ENCODE data around the gene ZNF500. TPM values are rescaled to one million over a fixed set of nuclear protein-coding genes. Genes with fewer than 3 reads are reported as not detected.

Gene ZNF500
- total RNA-seq, 2 donors from 2014 or later, result 29.2 to 33.8 TPM

DNA sequence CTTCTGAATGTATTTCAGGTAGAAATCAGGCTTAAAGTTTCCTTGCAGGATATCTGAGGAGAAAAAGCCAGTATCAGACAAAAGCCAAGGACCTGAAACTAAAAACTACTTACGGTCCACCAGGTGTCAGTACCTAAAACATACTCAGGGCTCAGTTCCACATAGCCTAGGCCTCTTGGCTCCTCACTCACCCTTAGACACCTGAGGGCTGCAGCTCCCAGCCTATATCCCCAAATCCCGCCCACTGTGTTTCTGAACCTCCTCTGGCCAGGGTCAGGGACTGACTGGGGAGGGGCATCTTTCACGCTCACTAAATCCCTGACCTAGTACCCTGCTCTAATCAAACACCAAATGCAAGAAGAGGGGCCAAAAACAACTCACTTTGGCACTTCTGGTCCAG lies 44.3 kb upstream of the ZNF500 start:
- no peak for DNase-seq (ENCODE audit: low spot score)
- Histone ChIP-seq H3K27me3 (replicated peaks; ENCODE audit: insufficient read depth) (no peaks in the 10 kb centered on the region), H3K9me3 (no peaks in the 10 kb centered on the region), H3K36me3 (peaks cover 0 to 6% of the 10 kb centered on the region in 2 donors), H3K4me3 (no peak overlapping the region), H3K4me1 (replicated peaks) (peaks cover 9% of the 10 kb centered on the region), H3K27ac (no peak overlapping the region)
- 96% methylated on average over 3 of the region's 3 CpGs for WGBS
- intact Hi-C loops (cut with DNase I), result no loop called here
- TF ChIP-seq POLR2AphosphoS5 (IDR thresholded peaks at IDR 0.05), result no peak
- TF ChIP-seq POLR2A (IDR thresholded peaks at IDR 0.05), result no peak
- TF ChIP-seq, protein P1, sequence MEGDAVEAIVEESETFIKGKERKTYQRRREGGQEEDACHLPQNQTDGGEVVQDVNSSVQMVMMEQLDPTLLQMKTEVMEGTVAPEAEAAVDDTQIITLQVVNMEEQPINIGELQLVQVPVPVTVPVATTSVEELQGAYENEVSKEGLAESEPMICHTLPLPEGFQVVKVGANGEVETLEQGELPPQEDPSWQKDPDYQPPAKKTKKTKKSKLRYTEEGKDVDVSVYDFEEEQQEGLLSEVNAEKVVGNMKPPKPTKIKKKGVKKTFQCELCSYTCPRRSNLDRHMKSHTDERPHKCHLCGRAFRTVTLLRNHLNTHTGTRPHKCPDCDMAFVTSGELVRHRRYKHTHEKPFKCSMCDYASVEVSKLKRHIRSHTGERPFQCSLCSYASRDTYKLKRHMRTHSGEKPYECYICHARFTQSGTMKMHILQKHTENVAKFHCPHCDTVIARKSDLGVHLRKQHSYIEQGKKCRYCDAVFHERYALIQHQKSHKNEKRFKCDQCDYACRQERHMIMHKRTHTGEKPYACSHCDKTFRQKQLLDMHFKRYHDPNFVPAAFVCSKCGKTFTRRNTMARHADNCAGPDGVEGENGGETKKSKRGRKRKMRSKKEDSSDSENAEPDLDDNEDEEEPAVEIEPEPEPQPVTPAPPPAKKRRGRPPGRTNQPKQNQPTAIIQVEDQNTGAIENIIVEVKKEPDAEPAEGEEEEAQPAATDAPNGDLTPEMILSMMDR (IDR thresholded peaks at IDR 0.05), result no peak

DNA sequence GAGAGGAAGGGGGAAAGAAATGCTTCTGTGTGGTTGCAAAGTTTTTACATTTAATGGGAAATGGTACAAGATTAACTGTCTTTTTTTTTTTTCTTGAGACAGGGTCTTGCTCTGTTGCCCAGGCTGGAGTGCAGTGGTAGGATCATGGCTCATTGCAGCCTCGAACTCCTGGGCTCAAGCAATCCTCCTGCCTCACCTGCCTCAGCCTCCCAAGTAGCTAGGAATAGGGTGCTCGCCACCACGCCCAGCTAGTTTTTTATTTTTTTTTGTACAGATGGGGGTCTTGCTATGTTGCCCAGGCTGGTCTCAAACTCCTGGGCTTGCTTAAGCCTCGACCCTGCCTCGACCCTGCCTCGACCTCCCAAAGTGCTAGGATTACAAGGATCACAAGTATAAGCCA lies 39.3 kb upstream of the ZNF500 start:
- DNase-seq (ENCODE audit: low spot score), result no peak
- no peaks in the 10 kb centered on the region for H3K27me3 ChIP-seq (replicated peaks; ENCODE audit: insufficient read depth)
- no peak overlapping the region for H3K4me3 ChIP-seq
- peaks cover 10% of the 10 kb centered on the region for H3K4me1 ChIP-seq (replicated peaks)
- peaks cover 0 to 14% of the 10 kb centered on the region in 2 donors for H3K36me3 ChIP-seq
- 97% methylated on average over 6 of the region's 6 CpGs for WGBS
- no peak overlapping the region for H3K27ac ChIP-seq
- intact Hi-C loops (cut with DNase I), result loop anchor here (10.0 kb wide), 1 partner anchor 71 kb away; the partner anchor contains the start of genes ANKS3 and DNAAF8
- TF ChIP-seq POLR2A (IDR thresholded peaks at IDR 0.05) (no peak), POLR2AphosphoS5 (IDR thresholded peaks at IDR 0.05) (no peak)
- TF ChIP-seq, protein P1 (IDR thresholded peaks at IDR 0.05), result no peak
- no peaks in the 10 kb centered on the region for H3K9me3 ChIP-seq

DNA sequence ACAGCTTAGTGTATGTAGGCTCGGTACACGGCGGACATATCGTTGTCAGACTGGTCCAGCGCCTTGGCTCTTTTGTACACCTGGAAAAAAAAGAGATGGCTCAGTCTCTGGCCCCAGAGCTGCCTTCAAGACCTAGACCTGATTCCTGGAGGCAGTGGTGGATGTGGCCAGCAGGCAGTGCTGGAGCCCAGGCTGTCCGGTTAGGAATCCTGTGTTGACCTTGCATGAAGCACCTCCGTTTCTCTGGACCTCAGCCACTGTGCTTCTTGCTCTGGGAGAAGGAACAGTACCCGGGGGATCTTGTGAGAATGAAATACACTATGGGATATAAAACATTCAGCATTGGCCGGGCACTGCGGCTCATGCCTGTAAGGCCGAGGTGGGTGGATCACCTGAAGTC lies 38.3 kb upstream of the ZNF500 start:
- H3K4me1 ChIP-seq (replicated peaks), result peaks cover 13% of the 10 kb centered on the region
- TF ChIP-seq, protein P1 (IDR thresholded peaks at IDR 0.05), result no peak
- no peak for TF ChIP-seq POLR2AphosphoS5 (IDR thresholded peaks at IDR 0.05)
- no peak for TF ChIP-seq POLR2A (IDR thresholded peaks at IDR 0.05)
- WGBS, result 87% methylated on average over 11 of the region's 11 CpGs
- H3K4me3 ChIP-seq, result no peak overlapping the region
- no peak for DNase-seq (ENCODE audit: low spot score)
- H3K27me3 ChIP-seq (replicated peaks; ENCODE audit: insufficient read depth), result no peaks in the 10 kb centered on the region
- H3K9me3 ChIP-seq, result no peaks in the 10 kb centered on the region
- H3K36me3 ChIP-seq, result peaks cover 0 to 14% of the 10 kb centered on the region in 2 donors
- intact Hi-C loops (cut with DNase I), result loop anchor here (10.0 kb wide), 1 partner anchor 70 kb away; the partner anchor contains the start of genes ANKS3 and DNAAF8
- no peak overlapping the region for H3K27ac ChIP-seq

DNA sequence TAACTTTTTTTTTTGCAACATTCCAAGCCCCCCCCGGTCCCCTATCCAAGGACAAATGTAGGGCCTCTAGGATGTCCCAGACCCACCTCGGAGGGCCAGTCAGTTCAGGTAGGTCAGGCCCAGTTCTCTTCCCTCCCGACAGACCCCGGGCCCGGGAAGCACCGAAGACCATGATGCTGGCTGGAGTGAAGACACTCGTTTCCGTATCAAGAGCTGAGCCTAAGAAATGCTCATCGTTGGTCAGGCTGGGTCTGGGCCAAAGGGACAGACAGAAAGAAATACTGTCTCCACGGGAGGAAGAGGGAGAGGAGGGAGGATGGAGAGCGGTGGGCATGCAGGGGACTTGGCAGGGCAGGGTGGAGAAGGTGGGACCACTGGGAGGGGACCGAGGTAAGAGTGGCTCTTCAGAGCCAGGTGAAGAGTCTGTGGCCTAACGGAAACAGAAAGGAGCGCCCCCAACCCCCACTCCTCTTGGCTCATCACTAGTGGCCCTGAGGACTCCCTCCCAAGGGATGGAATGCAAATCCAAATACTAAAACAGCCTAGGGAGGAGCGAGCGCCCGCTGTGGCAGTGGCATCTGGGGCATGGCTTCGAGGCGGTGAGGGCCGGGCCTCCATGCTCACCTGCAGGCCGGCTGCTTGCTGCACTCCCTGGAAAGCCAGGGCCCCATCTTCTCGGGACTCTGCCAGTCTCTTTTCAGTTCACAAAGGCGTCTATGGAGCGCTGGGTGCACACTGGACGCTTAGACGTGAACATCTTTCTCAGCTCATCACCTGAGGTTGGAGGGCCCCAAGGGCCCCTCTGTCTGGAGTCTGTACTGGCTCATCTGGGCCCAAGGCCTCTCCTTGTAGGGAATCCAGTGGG lies 37.2 kb upstream of the ZNF500 start:
- Histone ChIP-seq H3K4me3 (no peak overlapping the region), H3K9me3 (no peaks in the 10 kb centered on the region), H3K36me3 (peaks cover 0 to 14% of the 10 kb centered on the region in 2 donors), H3K27ac (no peak overlapping the region), H3K4me1 (replicated peaks) (peaks cover 13% of the 10 kb centered on the region), H3K27me3 (replicated peaks; ENCODE audit: insufficient read depth) (no peaks in the 10 kb centered on the region)
- WGBS, result 77% methylated on average over 26 of the region's 26 CpGs
- intact Hi-C loops (cut with DNase I), result loop anchor here (10.0 kb wide), 1 partner anchor 69 kb away; the partner anchor contains the start of genes ANKS3 and DNAAF8
- no peak for TF ChIP-seq POLR2A (IDR thresholded peaks at IDR 0.05)
- TF ChIP-seq POLR2AphosphoS5 (IDR thresholded peaks at IDR 0.05), result no peak
- TF ChIP-seq, protein P1 (IDR thresholded peaks at IDR 0.05), result no peak
- DNase-seq (ENCODE audit: low spot score), result no peak

All from prostate gland (tissue), 2 donors.